Testis (tissue), 3 donors: Measurements from ENCODE around the gene DRAXIN. TPM values are rescaled to one million over a fixed set of nuclear protein-coding genes. Genes with fewer than 3 reads are reported as not detected.

Source experiments
- DNase-seq: peaks from one replicate; pipeline ENCODE4 v3.0.0-alpha.2; 2019
- H3K27ac ChIP-seq, 2 donors: fragments of 200-600 bp; sonication (generic); one replicate each; pipeline ENCODE4 v1.5.1; 2019
- H3K27me3 ChIP-seq: fragments of 200-600 bp; sonication (generic); one replicate; pipeline ENCODE4 v1.5.1; 2019
- H3K36me3 ChIP-seq: fragments of 200-600 bp; sonication (generic); one replicate; pipeline ENCODE4 v1.5.1; 2017; ENCODE audit warnings: low read depth; ENCODE audit errors: missing control alignments
- H3K4me1 ChIP-seq: fragments of 200-600 bp; sonication (generic); one replicate; pipeline ENCODE4 v1.5.1; 2019
- H3K4me3 ChIP-seq, 2 donors: fragments of 200-600 bp; sonication (generic); one replicate each; pipeline ENCODE4 v1.5.1; 2017 to 2019
- H3K9me3 ChIP-seq: fragments of 200-600 bp; sonication (generic); one replicate; pipeline ENCODE4 v1.5.1; 2017
- POLR2A ChIP-seq: fragments of 450-650 bp; IDR thresholded peaks from one replicate; pipeline ENCODE4 v1.6.1; 2017; ENCODE audit warnings: antibody characterized with exemption, mild to moderate bottlenecking, moderate library complexity
- WGBS, 2 donors: methylation state at CpG; one replicate each; pipeline ENCODE4 v1.1.5; 2018; 5-methylcytosine and 5-hydroxymethylcytosine counted together
- intact Hi-C: fragments of 100-400 bp; cut with DNase I; formaldehyde crosslinking; loops from one replicate; pipeline ENCODE4 v1.15.1; 2023; ENCODE audit warnings: low total_unique reads
- polyA plus RNA-seq: library from polyadenylated mRNA; stranded (reverse); fragments of 350-450 nt; fragmentation: Illumina TruSeq; extraction: RNeasy Lipid Tissue Mini Kit (QIAGEN cat#74804); gene quantifications from one replicate; pipeline ENCODE4 v1.2.3, GENCODE V29; 2014; ENCODE audit warnings: low read depth, low replicate concordance; ENCODE audit not compliant: insufficient read depth
- total RNA-seq, 2 donors: library from RNA; depleted of rRNA; stranded (reverse); fragments of >200 nt; gene quantifications; one replicate each; pipeline ENCODE4 v1.2.3, GENCODE V29; 2016
- TF ChIP-seq, protein P1 (sequence below), 3 experiments: fragments of 450-650 bp in 2 of 3; fragments of 200-600 bp in 1 of 3; sonication (generic) in 1 of 3; IDR thresholded peaks; one replicate each; pipeline ENCODE4 v1.5.1; 2016 to 2019; ENCODE audit warnings: antibody characterized with exemption in 3 of 3, mild to moderate bottlenecking in 2 of 3, moderate library complexity in 1 of 3

The DRAXIN gene
- total and polyA plus RNA-seq, 3 donors from 2014 or later: 0.53 to 0.93 (median 0.79) TPM

DNA sequence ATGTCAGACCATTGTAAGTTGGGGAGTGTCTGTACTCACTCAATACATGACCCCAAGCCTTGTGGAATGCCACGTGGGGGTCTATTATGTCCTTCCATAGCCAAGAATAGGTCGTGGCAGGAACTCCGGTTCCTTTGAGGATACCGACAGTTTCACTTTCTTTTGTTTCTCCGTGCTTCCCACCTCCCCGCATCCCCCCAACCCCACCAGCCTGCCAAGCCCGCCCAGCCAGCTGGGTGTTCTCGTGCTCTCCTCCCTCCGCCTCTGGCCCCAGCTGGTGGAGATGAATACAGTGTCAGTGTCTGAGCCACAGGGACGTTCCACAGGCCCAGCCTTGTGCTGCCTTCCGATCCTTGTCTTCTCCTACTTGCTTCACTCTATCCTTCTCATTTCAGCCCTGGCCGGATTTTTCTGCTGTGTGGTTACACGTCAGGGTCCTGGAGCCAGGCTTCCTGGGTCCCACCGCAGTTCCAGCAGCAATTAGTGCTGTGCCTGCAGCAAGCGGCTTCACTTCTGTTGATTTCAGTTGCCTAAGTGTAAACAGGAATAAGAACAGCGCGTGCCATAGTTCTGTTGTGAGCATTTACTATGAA is 40.3 kb downstream of the DRAXIN start:
- intact Hi-C loops: loop anchor here (10.0 kb wide), 1 partner anchor 73 kb away; the partner anchor contains the start of genes CLCN6 and MTHFR
- WGBS, 2 donors: 11 to 27% methylated on average over 16 of the region's 17 CpGs
- Histone ChIP-seq H3K36me3 (no peaks in the 10 kb centered on the region), H3K27me3 (no peaks in the 10 kb centered on the region), H3K9me3 (no peaks in the 10 kb centered on the region), H3K4me1 (peaks cover 44% of the 10 kb centered on the region), H3K4me3 (peak overlapping the region; percentile 13 to 27), H3K27ac (peak overlapping the region; percentile 79 to 85)
- TF ChIP-seq, protein P1, sequence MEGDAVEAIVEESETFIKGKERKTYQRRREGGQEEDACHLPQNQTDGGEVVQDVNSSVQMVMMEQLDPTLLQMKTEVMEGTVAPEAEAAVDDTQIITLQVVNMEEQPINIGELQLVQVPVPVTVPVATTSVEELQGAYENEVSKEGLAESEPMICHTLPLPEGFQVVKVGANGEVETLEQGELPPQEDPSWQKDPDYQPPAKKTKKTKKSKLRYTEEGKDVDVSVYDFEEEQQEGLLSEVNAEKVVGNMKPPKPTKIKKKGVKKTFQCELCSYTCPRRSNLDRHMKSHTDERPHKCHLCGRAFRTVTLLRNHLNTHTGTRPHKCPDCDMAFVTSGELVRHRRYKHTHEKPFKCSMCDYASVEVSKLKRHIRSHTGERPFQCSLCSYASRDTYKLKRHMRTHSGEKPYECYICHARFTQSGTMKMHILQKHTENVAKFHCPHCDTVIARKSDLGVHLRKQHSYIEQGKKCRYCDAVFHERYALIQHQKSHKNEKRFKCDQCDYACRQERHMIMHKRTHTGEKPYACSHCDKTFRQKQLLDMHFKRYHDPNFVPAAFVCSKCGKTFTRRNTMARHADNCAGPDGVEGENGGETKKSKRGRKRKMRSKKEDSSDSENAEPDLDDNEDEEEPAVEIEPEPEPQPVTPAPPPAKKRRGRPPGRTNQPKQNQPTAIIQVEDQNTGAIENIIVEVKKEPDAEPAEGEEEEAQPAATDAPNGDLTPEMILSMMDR (IDR thresholded peaks at IDR 0.05): no peak
- TF ChIP-seq POLR2A: no peak
- DNase-seq: peak; percentile 81

GRCh38 chr1:11733306-11733705 is 41.8 kb downstream of the DRAXIN start:
- TF ChIP-seq POLR2A: no peak
- TF ChIP-seq, protein P1 (IDR thresholded peaks at IDR 0.05): no peak
- no peaks in the 10 kb centered on the region for H3K9me3 ChIP-seq
- no peak overlapping the region for H3K27ac ChIP-seq
- 86 to 88% methylated on average over 3 of the region's 3 CpGs for WGBS, 2 donors
- peaks cover 52% of the 10 kb centered on the region for H3K4me1 ChIP-seq
- intact Hi-C loops: loop anchor here (10.0 kb wide), 1 partner anchor 71 kb away; the partner anchor contains the start of genes CLCN6 and MTHFR
- DNase-seq: no peak
- no peaks in the 10 kb centered on the region for H3K27me3 ChIP-seq
- no peak overlapping the region for H3K4me3 ChIP-seq
- no peaks in the 10 kb centered on the region for H3K36me3 ChIP-seq

- intact Hi-C loops: loop anchor here (10.0 kb wide), 1 partner anchor 69 kb away; the partner anchor contains the start of genes CLCN6 and MTHFR
- H3K36me3 ChIP-seq: no peaks in the 10 kb centered on the region
- no peaks in the 10 kb centered on the region for H3K9me3 ChIP-seq
- H3K4me1 ChIP-seq: peaks cover 41% of the 10 kb centered on the region
- H3K27ac ChIP-seq: peak overlapping the region in 1 of 2 donors; percentile 90
- no peaks in the 10 kb centered on the region for H3K27me3 ChIP-seq
- no peak for DNase-seq
- no peak for TF ChIP-seq POLR2A
- TF ChIP-seq, protein P1 (IDR thresholded peaks at IDR 0.05): no peak
- peak overlapping the region; percentile 83 to 87 for H3K4me3 ChIP-seq
- 24 to 34% methylated on average over 3 to 4 of the region's 4 CpGs for WGBS, 2 donors
Observed at GRCh38 chr1:11735531-11735853, 44.0 kb downstream of the DRAXIN start.

- no peaks in the 10 kb centered on the region for H3K36me3 ChIP-seq
- H3K27me3 ChIP-seq: no peaks in the 10 kb centered on the region
- TF ChIP-seq, protein P1 (IDR thresholded peaks at IDR 0.05): no peak
- TF ChIP-seq POLR2A: no peak
- peak within 1 kb of the TSS; percentile 83 to 87 for H3K4me3 ChIP-seq
- peak within 1 kb of the TSS; percentile 74 to 90 for H3K27ac ChIP-seq
- no peaks in the 10 kb centered on the region for H3K9me3 ChIP-seq
- 0 to 1% methylated on average over 31 to 57 of the region's 59 CpGs for WGBS, 2 donors
- H3K4me1 ChIP-seq: peaks cover 35% of the 10 kb centered on the region
- intact Hi-C loops: loop anchor here (10.0 kb wide), 1 partner anchor 69 kb away; the partner anchor contains the start of genes CLCN6 and MTHFR
- peak; percentile 97 for DNase-seq
Observed at GRCh38 chr1:11735854-11736745, 44.6 kb downstream of the DRAXIN start, which contains the start of gene AGTRAP. AGTRAP (plus strand) TSS chr1:11736136; CDS start chr1:11736209, 73 bp downstream.
